ENCODE results near the gene SIGLEC11. TPM values are rescaled to one million over a fixed set of nuclear protein-coding genes. Genes with fewer than 3 reads are reported as not detected.

The SIGLEC11 gene
- total RNA-seq, 1 donor from 2014 or later: not detected

DNA sequence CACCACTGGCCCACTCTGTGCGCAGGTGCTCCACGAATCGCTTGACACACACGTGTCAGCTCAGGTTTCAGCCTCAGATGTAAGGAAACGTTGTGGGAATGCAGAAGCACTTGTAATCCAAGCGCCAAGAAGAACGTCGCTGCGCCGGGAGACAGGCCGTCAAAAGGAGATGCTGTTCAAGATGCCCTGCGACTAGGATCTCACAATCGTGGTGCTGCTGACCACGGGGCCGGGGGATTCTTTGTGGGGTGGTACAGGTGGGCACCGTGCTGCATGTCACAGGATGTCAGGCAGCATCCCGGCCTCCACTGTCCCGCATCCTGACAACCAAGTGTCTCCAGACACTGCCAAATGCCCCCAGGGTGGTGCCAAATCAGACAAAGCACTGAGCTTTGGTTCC is 16.9 kb upstream of the SIGLEC11 start:
- Histone ChIP-seq H3K4me2 (no peak overlapping the region), H2AFZ (replicated peaks) (no peak overlapping the region), H3K9ac (no peak overlapping the region), H3K9me3 (ENCODE audit: low read depth) (no peaks in the 10 kb centered on the region), H3F3A (ENCODE audit: low read depth) (no peaks in the 10 kb centered on the region), H3K36me3 (no peaks in the 10 kb centered on the region), H3K4me3 (no peak overlapping the region), H3K4me1 (no peaks in the 10 kb centered on the region), H3K79me2 (ENCODE audit: low read depth) (no peaks in the 10 kb centered on the region), H4K20me1 (ENCODE audit: low read depth) (no peaks in the 10 kb centered on the region), H3K27ac (no peak overlapping the region), H3K27me3 (no peaks in the 10 kb centered on the region)
- DNase-seq (ENCODE audit: low spot score): no peak
- Mint-ChIP-seq H3K9me3 (no peaks in the 10 kb centered on the region), H3K27ac (no peak overlapping the region), H3K4me3 (no peak overlapping the region), H3K36me3 (peaks cover 12% of the 10 kb centered on the region), H3K4me1 (peaks cover 4% of the 10 kb centered on the region), H3K27me3 (ENCODE audit: insufficient read depth, low read depth) (peaks cover 2% of the 10 kb centered on the region)
- TF ChIP-seq CTCF (IDR thresholded peaks at IDR 0.05) (no peak), EZH2 (IDR thresholded peaks at IDR 0.05) (no peak), EZH2phosphoT487 (IDR thresholded peaks at IDR 0.05) (no peak)

DNA sequence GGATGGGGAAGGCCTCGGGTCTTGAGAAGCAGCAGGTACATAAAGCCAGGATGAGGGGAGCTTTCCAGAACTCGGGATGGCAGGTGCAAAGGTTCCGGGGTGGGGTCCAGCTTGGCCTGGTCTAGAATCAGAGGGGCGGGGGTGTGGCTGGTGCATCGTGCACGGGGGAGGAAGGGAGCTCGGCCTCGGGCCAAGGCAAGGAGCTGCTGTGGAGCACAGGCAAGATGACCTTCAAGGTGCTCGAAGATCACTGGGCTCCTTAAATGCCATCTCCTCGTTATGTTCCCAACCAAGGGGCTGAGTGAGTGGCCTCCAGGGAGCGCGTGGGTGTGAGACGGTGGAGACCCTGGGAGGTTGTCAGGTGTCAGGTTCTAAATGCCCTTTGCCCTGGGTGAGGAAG is 16.1 kb upstream of the SIGLEC11 start:
- no peak for TF ChIP-seq EZH2 (IDR thresholded peaks at IDR 0.05)
- TF ChIP-seq EZH2phosphoT487 (IDR thresholded peaks at IDR 0.05): no peak
- TF ChIP-seq CTCF (IDR thresholded peaks at IDR 0.05): no peak
- no peaks in the 10 kb centered on the region for H3K9me3 Mint-ChIP-seq
- Histone ChIP-seq H3F3A (ENCODE audit: low read depth) (no peaks in the 10 kb centered on the region), H3K9ac (no peak overlapping the region), H4K20me1 (ENCODE audit: low read depth) (no peaks in the 10 kb centered on the region), H3K27me3 (no peaks in the 10 kb centered on the region), H3K9me3 (ENCODE audit: low read depth) (no peaks in the 10 kb centered on the region), H3K4me2 (no peak overlapping the region), H3K4me1 (no peaks in the 10 kb centered on the region), H2AFZ (replicated peaks) (no peak overlapping the region), H3K4me3 (no peak overlapping the region), H3K36me3 (no peaks in the 10 kb centered on the region), H3K79me2 (ENCODE audit: low read depth) (no peaks in the 10 kb centered on the region), H3K27ac (no peak overlapping the region)
- H3K4me3 Mint-ChIP-seq: no peak overlapping the region
- H3K4me1 Mint-ChIP-seq: peaks cover 4% of the 10 kb centered on the region
- H3K27ac Mint-ChIP-seq: no peak overlapping the region
- H3K27me3 Mint-ChIP-seq (ENCODE audit: insufficient read depth, low read depth): peaks cover 2% of the 10 kb centered on the region
- DNase-seq (ENCODE audit: low spot score): no peak
- peaks cover 12% of the 10 kb centered on the region for H3K36me3 Mint-ChIP-seq

DNA sequence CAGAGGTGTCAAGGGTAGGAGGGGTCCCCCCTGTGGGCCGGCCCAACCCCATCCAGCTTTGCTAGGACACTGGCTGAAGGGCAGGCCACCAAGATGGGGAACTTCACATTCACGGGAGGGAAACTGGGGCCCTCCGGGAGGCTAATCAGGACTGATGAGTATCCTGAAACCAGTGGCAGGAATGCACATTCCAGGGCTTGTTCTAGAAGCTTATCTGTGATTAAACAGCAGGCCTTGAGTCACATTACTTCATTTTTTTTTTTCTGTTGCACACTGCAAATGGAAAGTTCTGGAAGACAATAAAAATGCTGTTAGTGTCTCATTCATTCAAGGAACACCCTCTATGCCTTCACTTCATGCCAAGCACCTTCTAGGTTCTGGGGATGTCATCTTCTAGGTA is 15.5 kb upstream of the SIGLEC11 start:
- peaks cover 2% of the 10 kb centered on the region for H3K27me3 Mint-ChIP-seq (ENCODE audit: insufficient read depth, low read depth)
- Histone ChIP-seq H3K27me3 (no peaks in the 10 kb centered on the region), H3K9me3 (ENCODE audit: low read depth) (no peaks in the 10 kb centered on the region), H3K36me3 (no peaks in the 10 kb centered on the region), H3K4me3 (no peak overlapping the region), H3F3A (ENCODE audit: low read depth) (no peaks in the 10 kb centered on the region), H4K20me1 (ENCODE audit: low read depth) (no peaks in the 10 kb centered on the region), H3K9ac (no peak overlapping the region), H3K4me1 (no peaks in the 10 kb centered on the region), H3K27ac (no peak overlapping the region), H3K4me2 (no peak overlapping the region), H2AFZ (replicated peaks) (no peak overlapping the region), H3K79me2 (ENCODE audit: low read depth) (no peaks in the 10 kb centered on the region)
- peaks cover under 1% of the 10 kb centered on the region for H3K4me1 Mint-ChIP-seq
- no peak overlapping the region for H3K4me3 Mint-ChIP-seq
- no peaks in the 10 kb centered on the region for H3K9me3 Mint-ChIP-seq
- TF ChIP-seq EZH2 (IDR thresholded peaks at IDR 0.05) (no peak), EZH2phosphoT487 (IDR thresholded peaks at IDR 0.05) (no peak), CTCF (IDR thresholded peaks at IDR 0.05) (no peak)
- no peak for DNase-seq (ENCODE audit: low spot score)
- peaks cover 7% of the 10 kb centered on the region for H3K36me3 Mint-ChIP-seq
- no peak overlapping the region for H3K27ac Mint-ChIP-seq
